Measurements from ENCODE around the gene SMAD9.

Gene SMAD9

DNA sequence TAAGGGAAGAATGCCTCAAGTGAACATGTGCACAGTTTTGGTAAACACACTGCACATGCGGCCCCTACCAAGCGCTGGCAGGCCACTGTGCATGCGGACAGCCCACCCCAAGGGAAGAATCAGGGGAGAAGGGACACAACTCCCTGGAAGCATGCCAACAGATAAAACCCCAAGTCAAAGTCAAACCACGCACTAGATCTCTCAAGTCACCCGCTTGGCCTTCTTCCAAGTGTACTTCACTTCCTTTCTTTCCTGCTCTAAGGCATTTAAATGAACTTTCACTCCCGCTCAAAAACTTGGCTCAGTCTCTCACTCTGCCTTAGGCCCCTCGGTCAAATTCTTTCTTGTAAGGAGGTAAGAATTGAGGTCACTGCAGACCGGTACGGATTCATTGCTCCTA lies 105.6 kb downstream of the SMAD9 start:
- no peak for DNase-seq

DNA sequence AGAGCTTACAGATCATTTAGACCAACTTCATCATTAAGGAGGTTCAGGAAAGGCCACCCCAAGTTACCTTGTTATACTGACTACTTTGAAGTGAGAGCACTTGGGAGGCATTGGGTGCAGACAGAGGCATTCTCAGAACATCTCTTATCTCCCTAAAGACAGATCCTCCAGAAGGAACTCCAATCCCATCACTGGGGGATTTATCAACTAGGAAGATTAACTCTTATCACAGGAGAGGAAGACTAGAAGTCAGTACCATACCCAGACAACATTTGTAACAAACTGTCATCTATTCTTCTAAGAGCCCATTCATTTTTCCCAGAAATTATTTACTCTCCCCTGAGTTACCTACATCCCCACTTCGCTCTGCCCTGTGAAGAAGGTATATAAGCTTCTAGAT lies 106.8 kb downstream of the SMAD9 start:
- no peak for DNase-seq

DNA sequence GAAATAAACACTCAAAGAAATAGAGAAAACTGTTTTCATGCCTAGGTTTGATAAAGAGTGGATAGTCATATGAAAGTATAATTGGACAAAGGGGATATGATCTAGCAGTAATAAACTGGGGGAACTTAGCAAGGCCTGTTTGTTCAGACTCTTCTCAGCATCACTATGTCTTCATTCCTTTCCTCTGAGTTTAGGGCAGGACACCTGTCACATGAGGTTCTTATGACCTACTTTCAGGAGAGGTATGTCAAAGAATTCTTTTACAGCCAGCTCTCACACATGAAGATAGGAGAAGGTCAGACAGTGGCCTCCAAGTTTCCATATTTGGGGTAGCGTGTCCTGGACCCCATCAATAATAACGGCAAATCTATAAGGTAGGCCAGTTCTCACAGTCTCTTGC lies 112.4 kb downstream of the SMAD9 start:
- DNase-seq: no peak

DNA sequence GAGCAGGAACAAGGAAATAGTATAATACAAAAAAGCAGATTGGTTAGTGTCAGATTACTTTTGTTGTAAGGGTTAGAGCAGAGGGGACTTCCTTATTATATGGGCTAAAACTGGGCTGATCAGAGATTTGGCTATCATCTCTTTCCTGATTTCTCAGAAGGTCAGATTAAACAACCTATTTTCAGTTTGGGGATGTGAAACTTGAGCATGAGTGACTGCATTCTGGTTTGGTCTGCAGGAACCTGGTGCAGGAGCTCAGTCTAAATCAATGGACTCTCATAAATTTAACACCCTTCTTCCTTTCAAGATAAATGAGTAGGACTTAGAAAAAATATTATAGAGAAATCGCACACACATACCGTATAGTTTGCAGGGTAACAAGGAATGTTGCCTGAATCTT lies 113.9 kb downstream of the SMAD9 start:
- DNase-seq: no peak

DNA sequence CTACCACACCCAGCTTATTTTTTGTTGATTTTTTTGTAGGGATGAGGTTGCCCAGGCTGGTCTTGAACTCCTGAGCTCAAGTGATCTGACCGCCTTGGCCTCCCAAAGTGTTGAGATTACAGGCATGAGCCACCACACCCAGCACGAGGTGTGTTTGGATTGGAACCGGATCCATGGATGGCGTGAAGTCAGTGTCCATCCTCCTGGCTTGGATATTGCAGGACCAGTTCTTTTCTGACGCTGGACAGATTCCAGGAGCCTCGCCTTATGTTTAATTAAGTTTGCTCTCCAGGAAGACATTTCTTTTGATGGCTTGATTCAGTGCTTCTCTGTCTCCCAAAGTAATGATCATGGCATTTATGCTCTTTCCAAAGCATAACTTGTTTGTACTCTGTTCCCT lies 115.5 kb downstream of the SMAD9 start:
- no peak for DNase-seq

DNA sequence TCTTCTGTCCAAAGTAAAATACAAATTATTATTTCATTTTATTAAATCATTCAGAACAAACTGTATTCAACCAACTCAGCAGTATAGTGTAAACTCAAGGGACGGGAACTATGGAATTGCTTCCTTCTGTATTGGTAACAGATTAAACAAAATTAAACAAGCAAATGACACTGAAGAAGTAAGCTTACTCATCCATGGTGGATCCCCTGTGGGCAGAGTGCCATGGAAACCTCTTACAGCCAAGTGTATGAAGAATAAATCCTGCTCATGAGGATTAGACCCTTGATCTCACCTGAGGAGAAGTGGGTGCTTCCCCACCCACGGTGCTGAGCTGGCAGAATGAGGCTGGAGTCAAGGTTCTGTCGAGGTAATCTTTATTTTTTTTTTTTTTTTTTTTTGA lies 119.0 kb downstream of the SMAD9 start:
- DNase-seq: no peak

DNA sequence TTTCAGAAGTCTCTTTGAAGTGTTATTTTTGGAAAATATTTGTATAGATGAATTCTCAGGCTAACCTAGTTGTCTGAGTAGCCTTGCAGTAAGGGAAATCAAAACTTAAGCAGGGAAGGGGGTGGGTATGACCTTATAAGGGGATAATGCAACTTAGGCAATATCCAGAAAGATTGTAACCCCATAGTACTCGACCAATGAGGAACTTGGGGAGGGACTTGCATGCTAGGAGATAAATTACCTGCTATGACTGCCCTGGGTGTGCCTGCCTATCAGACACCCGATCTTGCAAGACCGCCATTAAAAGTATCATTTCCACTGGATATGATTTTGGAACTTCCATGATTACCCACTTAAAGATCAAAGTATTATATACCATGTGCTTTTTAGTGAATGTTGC lies 124.0 kb downstream of the SMAD9 start:
- DNase-seq: no peak

DNA sequence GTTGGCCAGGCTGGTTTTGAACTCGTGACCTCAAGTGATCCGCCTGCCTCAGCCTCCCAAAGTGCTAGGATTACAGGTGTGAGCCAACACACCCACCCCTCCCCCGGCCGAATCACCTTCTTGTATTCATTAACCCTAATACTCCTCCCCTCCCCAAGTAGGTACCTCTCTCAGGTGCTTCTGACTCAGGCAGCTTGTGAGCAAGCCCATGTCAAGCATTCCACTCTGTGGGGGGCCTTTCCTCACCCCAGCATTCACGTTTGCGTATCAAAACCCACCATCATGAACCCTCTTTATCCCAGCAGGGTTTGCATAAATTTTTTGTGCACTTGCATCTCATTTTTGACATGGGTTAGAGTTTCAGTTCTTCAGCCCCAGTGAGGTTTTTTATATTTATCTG lies 124.6 kb downstream of the SMAD9 start:
- no peak for DNase-seq
